ENCODE results near the gene IL1RL1.

GRCh38 chr2:102337481-102338386 is 26.4 kb downstream of the IL1RL1 start:
- TF ChIP-seq POLR2A (IDR thresholded peaks at IDR 0.05; ENCODE audit: extremely low read depth, insufficient read length) (no peak), MAX (IDR thresholded peaks at IDR 0.05; ENCODE audit: low read depth, low read length) (no peak), MYC (IDR thresholded peaks at IDR 0.05; ENCODE audit: low read depth, low read length) (no peak)
- TF ChIP-seq, protein P1, sequence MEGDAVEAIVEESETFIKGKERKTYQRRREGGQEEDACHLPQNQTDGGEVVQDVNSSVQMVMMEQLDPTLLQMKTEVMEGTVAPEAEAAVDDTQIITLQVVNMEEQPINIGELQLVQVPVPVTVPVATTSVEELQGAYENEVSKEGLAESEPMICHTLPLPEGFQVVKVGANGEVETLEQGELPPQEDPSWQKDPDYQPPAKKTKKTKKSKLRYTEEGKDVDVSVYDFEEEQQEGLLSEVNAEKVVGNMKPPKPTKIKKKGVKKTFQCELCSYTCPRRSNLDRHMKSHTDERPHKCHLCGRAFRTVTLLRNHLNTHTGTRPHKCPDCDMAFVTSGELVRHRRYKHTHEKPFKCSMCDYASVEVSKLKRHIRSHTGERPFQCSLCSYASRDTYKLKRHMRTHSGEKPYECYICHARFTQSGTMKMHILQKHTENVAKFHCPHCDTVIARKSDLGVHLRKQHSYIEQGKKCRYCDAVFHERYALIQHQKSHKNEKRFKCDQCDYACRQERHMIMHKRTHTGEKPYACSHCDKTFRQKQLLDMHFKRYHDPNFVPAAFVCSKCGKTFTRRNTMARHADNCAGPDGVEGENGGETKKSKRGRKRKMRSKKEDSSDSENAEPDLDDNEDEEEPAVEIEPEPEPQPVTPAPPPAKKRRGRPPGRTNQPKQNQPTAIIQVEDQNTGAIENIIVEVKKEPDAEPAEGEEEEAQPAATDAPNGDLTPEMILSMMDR (IDR thresholded peaks at IDR 0.05; ENCODE audit: low read depth, low read length): no peak
